ENCODE results near the gene MCCD1. TPM values are rescaled to one million over a fixed set of nuclear protein-coding genes. Genes with fewer than 3 reads are reported as not detected.

Gene MCCD1
- polyA plus RNA-seq, 4 donors = not detected

Other genes starting within 250 kb of the MCCD1 start
- 1,000 to 10,000 TPM in 2 of 4 donors, 100 to 1,000 TPM in 2; 282 to 2,421 (median 1,159) TPM for gene HLA-B, start 171.8 kb upstream of the MCCD1 start, polyA plus RNA-seq
- gene MICA, start 125.4 kb upstream of the MCCD1 start, polyA plus RNA-seq = 10 to 100 TPM in 3 of 4 donors, 1 to 10 TPM in 1; 3.1 to 28.6 (median 19.3) TPM
- gene MICB, start 30.8 kb upstream of the MCCD1 start, polyA plus RNA-seq = 1 to 10 TPM in 3 of 4 donors, under 1 TPM in 1; 0.69 to 6.1 (median 2.0) TPM
- gene DDX39B, start 13.0 kb downstream of the MCCD1 start, polyA plus RNA-seq = 100 to 1,000 TPM; 307 to 440 (median 358) TPM
- 1 to 10 TPM in 3 of 4 donors, under 1 TPM in 1; 0.81 to 6.3 (median 1.9) TPM for gene ATP6V1G2, start 17.6 kb downstream of the MCCD1 start, polyA plus RNA-seq
- gene NFKBIL1, start 18.6 kb downstream of the MCCD1 start, polyA plus RNA-seq = 10 to 100 TPM; 26.2 to 47.3 (median 31.8) TPM
- gene LTA, start 43.3 kb downstream of the MCCD1 start, polyA plus RNA-seq = 1 to 10 TPM in 1 of 4 donors, under 1 TPM in 1, not detected in 2; 0.24 to 1.0 TPM
- under 1 TPM in 3 of 4 donors, not detected in 1; 0.18 to 0.59 (median 0.45) TPM for gene TNF, start 46.6 kb downstream of the MCCD1 start, polyA plus RNA-seq
- gene LTB, start 53.5 kb downstream of the MCCD1 start, polyA plus RNA-seq = 10 to 100 TPM in 1 of 4 donors, 1 to 10 TPM in 3; 4.0 to 19.7 (median 8.0) TPM
- 10 to 100 TPM in 2 of 4 donors, 1 to 10 TPM in 2; 3.1 to 37.0 (median 14.5) TPM for gene LST1, start 57.3 kb downstream of the MCCD1 start, polyA plus RNA-seq
- gene NCR3, start 64.0 kb downstream of the MCCD1 start, polyA plus RNA-seq = 1 to 10 TPM in 1 of 4 donors, under 1 TPM in 1, not detected in 2; 0.33 to 1.4 TPM
- 100 to 1,000 TPM in 1 of 4 donors, 10 to 100 TPM in 2, 1 to 10 TPM in 1; 5.6 to 102 (median 48.9) TPM for gene AIF1, start 86.3 kb downstream of the MCCD1 start, polyA plus RNA-seq
- 100 to 1,000 TPM in 1 of 4 donors, 10 to 100 TPM in 3; 54.6 to 104 (median 74.4) TPM for gene PRRC2A, start 91.8 kb downstream of the MCCD1 start, polyA plus RNA-seq
- gene BAG6, start 123.7 kb downstream of the MCCD1 start, polyA plus RNA-seq = 100 to 1,000 TPM; 193 to 381 (median 284) TPM
- gene APOM, start 126.9 kb downstream of the MCCD1 start, polyA plus RNA-seq = 10 to 100 TPM in 1 of 4 donors, 1 to 10 TPM in 3; 7.2 to 32.8 (median 8.2) TPM
- 10 to 100 TPM; 17.3 to 29.1 (median 23.2) TPM for gene C6orf47, start 131.8 kb downstream of the MCCD1 start, polyA plus RNA-seq
- gene GPANK1, start 136.0 kb downstream of the MCCD1 start, polyA plus RNA-seq = 10 to 100 TPM; 14.8 to 30.2 (median 21.7) TPM
- gene CSNK2B, start 137.1 kb downstream of the MCCD1 start, polyA plus RNA-seq = 100 to 1,000 TPM; 185 to 231 (median 206) TPM
- gene LY6G5B, start 141.0 kb downstream of the MCCD1 start, polyA plus RNA-seq = 10 to 100 TPM in 1 of 4 donors, 1 to 10 TPM in 3; 3.8 to 16.5 (median 4.2) TPM
- gene LY6G5C, start 152.1 kb downstream of the MCCD1 start, polyA plus RNA-seq = 1 to 10 TPM; 2.6 to 3.8 (median 3.1) TPM
- gene ABHD16A, start 174.4 kb downstream of the MCCD1 start, polyA plus RNA-seq = 10 to 100 TPM; 34.6 to 63.8 (median 50.3) TPM
- under 1 TPM in 1 of 4 donors, not detected in 3; 0.12 TPM for gene LY6G6F, start 177.9 kb downstream of the MCCD1 start, polyA plus RNA-seq
- gene LY6G6D, start 186.4 kb downstream of the MCCD1 start, polyA plus RNA-seq = under 1 TPM in 1 of 4 donors, not detected in 3; 0.22 TPM
- under 1 TPM in 1 of 4 donors, not detected in 3; 0.18 TPM for gene LY6G6C, start 192.8 kb downstream of the MCCD1 start, polyA plus RNA-seq
- gene MPIG6B, start 194.4 kb downstream of the MCCD1 start, polyA plus RNA-seq = under 1 TPM in 2 of 4 donors, not detected in 2; 0.13 to 0.59 TPM
- gene DDAH2, start 200.3 kb downstream of the MCCD1 start, polyA plus RNA-seq = 10 to 100 TPM; 64.4 to 89.7 (median 76.1) TPM
- gene CLIC1, start 207.6 kb downstream of the MCCD1 start, polyA plus RNA-seq = 100 to 1,000 TPM; 400 to 576 (median 535) TPM
- 10 to 100 TPM in 2 of 4 donors, 1 to 10 TPM in 2; 1.6 to 53.1 (median 9.2) TPM for gene MSH5, start 211.0 kb downstream of the MCCD1 start, polyA plus RNA-seq
- 10 to 100 TPM in 1 of 4 donors, 1 to 10 TPM in 3; 1.4 to 15.5 (median 4.6) TPM for gene SAPCD1, start 233.7 kb downstream of the MCCD1 start, polyA plus RNA-seq
- 10 to 100 TPM in 1 of 4 donors, 1 to 10 TPM in 3; 2.9 to 11.9 (median 6.4) TPM for gene VWA7, start 248.4 kb downstream of the MCCD1 start, polyA plus RNA-seq

Data from small intestine (tissue), 4 donors.